Measurements from ENCODE around the gene AMH. TPM values are rescaled to one million over a fixed set of nuclear protein-coding genes. Genes with fewer than 3 reads are reported as not detected.
A peak's percentile ranks its signal among the peaks of the same experiment; 100 is the strongest.

AMH gene
- total RNA-seq, 2 donors from 2014 or later: 2.8 to 3.5 TPM

GRCh38 chr19:2291185-2291751 is 42.1 kb downstream of the AMH start:
- no peak overlapping the region for H3K27ac Mint-ChIP-seq
- DNase-seq (ENCODE audit: low spot score) (no peak), ATAC-seq (no peak)
- no peaks in the 10 kb centered on the region for H3K9me3 Mint-ChIP-seq
- H3K4me1 Mint-ChIP-seq (ENCODE audit: low read depth in 2 of 2): peaks cover 21 to 29% of the 10 kb centered on the region in 2 donors
- peak overlapping the region; percentile 67 for H3K4me3 Mint-ChIP-seq
- peaks cover 0 to 3% of the 10 kb centered on the region in 2 donors for H3K27me3 Mint-ChIP-seq
- H3K36me3 Mint-ChIP-seq: no peaks in the 10 kb centered on the region

GRCh38 chr19:2294687-2295335 is 45.7 kb downstream of the AMH start:
- Mint-ChIP-seq H3K4me3 (no peak overlapping the region), H3K27ac (no peak overlapping the region), H3K36me3 (no peaks in the 10 kb centered on the region), H3K9me3 (no peaks in the 10 kb centered on the region), H3K27me3 (no peaks in the 10 kb centered on the region), H3K4me1 (ENCODE audit: low read depth in 2 of 2) (peaks cover 1 to 12% of the 10 kb centered on the region in 2 donors)
- ATAC-seq (no peak), DNase-seq (ENCODE audit: low spot score) (no peak)

- no peaks in the 10 kb centered on the region for H3K36me3 Mint-ChIP-seq
- H3K4me3 Mint-ChIP-seq: no peak overlapping the region
- H3K27ac Mint-ChIP-seq: no peak overlapping the region
Observed at GRCh38 chr19:2296141-2296540, 47.0 kb downstream of the AMH start.

GRCh38 chr19:2300533-2300932 is 51.4 kb downstream of the AMH start:
- DNase-seq (ENCODE audit: low spot score) (no peak), ATAC-seq (no peak)
- H3K9me3 Mint-ChIP-seq: no peaks in the 10 kb centered on the region
- no peak overlapping the region for H3K27ac Mint-ChIP-seq
- H3K4me1 Mint-ChIP-seq (ENCODE audit: low read depth in 2 of 2): peaks cover 5% of the 10 kb centered on the region in 2 donors
- H3K4me3 Mint-ChIP-seq: no peak overlapping the region
- H3K36me3 Mint-ChIP-seq: no peaks in the 10 kb centered on the region
- peaks cover 14 to 15% of the 10 kb centered on the region in 2 donors for H3K27me3 Mint-ChIP-seq

More at GRCh38 chr19:2296141-2296540, 47.0 kb downstream of the AMH start:
- DNase-seq (ENCODE audit: low spot score) (no peak), ATAC-seq (no peak)
- Mint-ChIP-seq H3K4me1 (ENCODE audit: low read depth in 2 of 2) (peaks cover 0 to 10% of the 10 kb centered on the region in 2 donors), H3K9me3 (no peaks in the 10 kb centered on the region), H3K27me3 (no peaks in the 10 kb centered on the region)

Other genes with a start within 250 kb of the AMH start
- 10 to 100 TPM; 19.9 to 23.0 TPM for gene BTBD2, start 233.6 kb upstream of the AMH start, total RNA-seq
- gene MKNK2, start 198.1 kb upstream of the AMH start, total RNA-seq: 100 to 1,000 TPM; 303 to 308 TPM
- gene MOB3A, start 153.0 kb upstream of the AMH start, total RNA-seq: 100 to 1,000 TPM; 180 to 212 TPM
- 1 to 10 TPM; 5.7 to 5.9 TPM for gene IZUMO4, start 152.4 kb upstream of the AMH start, total RNA-seq
- 100 to 1,000 TPM; 126 to 191 TPM for gene AP3D1, start 97.8 kb upstream of the AMH start, total RNA-seq
- 100 to 1,000 TPM; 108 to 190 TPM for gene DOT1L, start 85.4 kb upstream of the AMH start, total RNA-seq
- 10 to 100 TPM; 59.8 to 85.9 TPM for gene PLEKHJ1, start 13.0 kb upstream of the AMH start, total RNA-seq
- 100 to 1,000 TPM in 1 of 2 donors, 10 to 100 TPM in 1; 99.2 to 192 TPM for gene SF3A2, start 12.5 kb upstream of the AMH start, total RNA-seq
- gene JSRP1, start 7.1 kb downstream of the AMH start, total RNA-seq: under 1 TPM in 1 of 2 donors, not detected in 1; 0.73 TPM
- 1 to 10 TPM; 2.4 to 8.2 TPM for gene PEAK3, start 32.9 kb downstream of the AMH start, total RNA-seq
- under 1 TPM; 0.20 to 0.21 TPM for gene LINGO3, start 58.8 kb downstream of the AMH start, total RNA-seq
- 100 to 1,000 TPM; 111 to 154 TPM for gene LSM7, start 79.3 kb downstream of the AMH start, total RNA-seq
- gene SPPL2B, start 79.4 kb downstream of the AMH start, total RNA-seq: 10 to 100 TPM; 41.3 to 97.6 TPM
- gene TMPRSS9, start 110.9 kb downstream of the AMH start, total RNA-seq: not detected
- 100 to 1,000 TPM in 1 of 2 donors, 10 to 100 TPM in 1; 80.1 to 124 TPM for gene TIMM13, start 178.3 kb downstream of the AMH start, total RNA-seq
- 100 to 1,000 TPM in 1 of 2 donors, 10 to 100 TPM in 1; 74.9 to 165 TPM for gene LMNB2, start 207.6 kb downstream of the AMH start, total RNA-seq
- gene GADD45B, start 226.8 kb downstream of the AMH start, total RNA-seq: 100 to 1,000 TPM; 233 to 784 TPM

Measured in natural killer cell treated with Interleukin-12 subunit alpha and Interleukin-12 subunit beta and Interleukin-15 and Interleukin-18, amount 100 ng/mL, for 72 hours (primary cell).